Peyer's patch (tissue), 4 donors: ENCODE data around the gene CD59.

ENCODE experiments used
- POLR2A ChIP-seq, 2 donors: fragments of 450-650 bp; IDR thresholded peaks; one replicate each; pipeline ENCODE4 v1.5.1; 2017; ENCODE audit warnings: antibody characterized with exemption in 2 of 2, mild to moderate bottlenecking in 2 of 2, moderate library complexity in 2 of 2
- TF ChIP-seq, protein P1 (sequence below), 6 experiments: fragments of 450-650 bp in 4 of 6; fragments of 200-600 bp in 2 of 6; sonication (generic) in 1 of 6; IDR thresholded peaks; one replicate each; pipeline ENCODE4 v1.5.1; 2017 to 2019; ENCODE audit warnings: antibody characterized with exemption in 6 of 6, mild to moderate bottlenecking in 3 of 6, moderate library complexity in 1 of 6

DNA sequence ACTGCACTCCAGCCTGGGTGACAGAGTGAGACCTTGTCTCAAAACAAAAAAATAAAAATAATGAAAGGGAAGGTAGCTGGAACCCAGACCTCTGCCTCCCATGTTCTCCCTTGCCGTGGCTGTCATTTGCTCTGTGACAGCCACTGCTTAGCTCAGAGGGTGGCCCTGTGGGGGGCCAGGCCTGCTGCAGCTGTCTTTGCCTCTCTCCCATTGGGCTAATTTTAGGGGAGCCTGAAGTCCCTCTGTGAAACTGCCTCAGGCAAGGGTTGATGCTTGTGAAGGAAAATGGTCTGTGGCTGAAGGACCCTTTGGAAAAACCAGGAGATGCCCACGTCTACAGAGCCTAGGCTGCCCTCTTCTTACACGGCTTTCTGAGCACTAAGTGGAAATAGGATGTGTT is 78.5 kb downstream of the CD59 start:
- no peak for TF ChIP-seq POLR2A (IDR thresholded peaks at IDR 0.05)
- TF ChIP-seq, protein P1, sequence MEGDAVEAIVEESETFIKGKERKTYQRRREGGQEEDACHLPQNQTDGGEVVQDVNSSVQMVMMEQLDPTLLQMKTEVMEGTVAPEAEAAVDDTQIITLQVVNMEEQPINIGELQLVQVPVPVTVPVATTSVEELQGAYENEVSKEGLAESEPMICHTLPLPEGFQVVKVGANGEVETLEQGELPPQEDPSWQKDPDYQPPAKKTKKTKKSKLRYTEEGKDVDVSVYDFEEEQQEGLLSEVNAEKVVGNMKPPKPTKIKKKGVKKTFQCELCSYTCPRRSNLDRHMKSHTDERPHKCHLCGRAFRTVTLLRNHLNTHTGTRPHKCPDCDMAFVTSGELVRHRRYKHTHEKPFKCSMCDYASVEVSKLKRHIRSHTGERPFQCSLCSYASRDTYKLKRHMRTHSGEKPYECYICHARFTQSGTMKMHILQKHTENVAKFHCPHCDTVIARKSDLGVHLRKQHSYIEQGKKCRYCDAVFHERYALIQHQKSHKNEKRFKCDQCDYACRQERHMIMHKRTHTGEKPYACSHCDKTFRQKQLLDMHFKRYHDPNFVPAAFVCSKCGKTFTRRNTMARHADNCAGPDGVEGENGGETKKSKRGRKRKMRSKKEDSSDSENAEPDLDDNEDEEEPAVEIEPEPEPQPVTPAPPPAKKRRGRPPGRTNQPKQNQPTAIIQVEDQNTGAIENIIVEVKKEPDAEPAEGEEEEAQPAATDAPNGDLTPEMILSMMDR (IDR thresholded peaks at IDR 0.05), result no peak
